ENCODE measurements around the gene B3GALT2. TPM values are rescaled to one million over a fixed set of nuclear protein-coding genes. Genes with fewer than 3 reads are reported as not detected.

B3GALT2 gene
- total RNA-seq, 1 donor from 2014 or later = 64.6 TPM

DNA sequence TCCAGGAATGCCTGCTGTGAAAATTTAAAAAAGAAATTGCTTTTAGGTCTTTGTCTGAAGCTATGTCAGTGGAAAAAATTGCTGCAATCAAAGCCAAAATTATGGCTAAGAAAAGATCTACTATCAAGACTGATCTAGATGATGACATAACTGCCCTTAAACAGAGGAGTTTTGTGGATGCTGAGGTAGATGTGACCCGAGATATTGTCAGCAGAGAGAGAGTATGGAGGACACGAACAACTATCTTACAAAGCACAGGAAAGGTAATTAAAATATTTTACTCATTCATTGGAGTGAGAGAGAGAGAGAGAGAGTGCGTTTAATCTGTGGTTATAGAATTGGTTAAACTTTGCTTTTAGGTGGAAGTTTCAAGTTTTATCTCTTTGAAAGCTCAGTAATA, 44.6 kb downstream of the B3GALT2 start:
- Mint-ChIP-seq H3K4me3 (ENCODE audit: unreplicated experiment) (no peak overlapping the region), H3K36me3 (ENCODE audit: unreplicated experiment) (peaks cover 5% of the 10 kb centered on the region), H3K27me3 (ENCODE audit: unreplicated experiment) (no peaks in the 10 kb centered on the region), H3K4me1 (ENCODE audit: low read depth, unreplicated experiment) (peaks cover 3% of the 10 kb centered on the region), H3K9me3 (ENCODE audit: unreplicated experiment) (no peaks in the 10 kb centered on the region), H3K27ac (ENCODE audit: unreplicated experiment) (peak overlapping the region; percentile 44)
- DNase-seq = no peak
- TF ChIP-seq, protein P1, sequence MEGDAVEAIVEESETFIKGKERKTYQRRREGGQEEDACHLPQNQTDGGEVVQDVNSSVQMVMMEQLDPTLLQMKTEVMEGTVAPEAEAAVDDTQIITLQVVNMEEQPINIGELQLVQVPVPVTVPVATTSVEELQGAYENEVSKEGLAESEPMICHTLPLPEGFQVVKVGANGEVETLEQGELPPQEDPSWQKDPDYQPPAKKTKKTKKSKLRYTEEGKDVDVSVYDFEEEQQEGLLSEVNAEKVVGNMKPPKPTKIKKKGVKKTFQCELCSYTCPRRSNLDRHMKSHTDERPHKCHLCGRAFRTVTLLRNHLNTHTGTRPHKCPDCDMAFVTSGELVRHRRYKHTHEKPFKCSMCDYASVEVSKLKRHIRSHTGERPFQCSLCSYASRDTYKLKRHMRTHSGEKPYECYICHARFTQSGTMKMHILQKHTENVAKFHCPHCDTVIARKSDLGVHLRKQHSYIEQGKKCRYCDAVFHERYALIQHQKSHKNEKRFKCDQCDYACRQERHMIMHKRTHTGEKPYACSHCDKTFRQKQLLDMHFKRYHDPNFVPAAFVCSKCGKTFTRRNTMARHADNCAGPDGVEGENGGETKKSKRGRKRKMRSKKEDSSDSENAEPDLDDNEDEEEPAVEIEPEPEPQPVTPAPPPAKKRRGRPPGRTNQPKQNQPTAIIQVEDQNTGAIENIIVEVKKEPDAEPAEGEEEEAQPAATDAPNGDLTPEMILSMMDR (IDR thresholded peaks at IDR 0.05; ENCODE audit: partially characterized antibody, unreplicated experiment) = no peak

DNA sequence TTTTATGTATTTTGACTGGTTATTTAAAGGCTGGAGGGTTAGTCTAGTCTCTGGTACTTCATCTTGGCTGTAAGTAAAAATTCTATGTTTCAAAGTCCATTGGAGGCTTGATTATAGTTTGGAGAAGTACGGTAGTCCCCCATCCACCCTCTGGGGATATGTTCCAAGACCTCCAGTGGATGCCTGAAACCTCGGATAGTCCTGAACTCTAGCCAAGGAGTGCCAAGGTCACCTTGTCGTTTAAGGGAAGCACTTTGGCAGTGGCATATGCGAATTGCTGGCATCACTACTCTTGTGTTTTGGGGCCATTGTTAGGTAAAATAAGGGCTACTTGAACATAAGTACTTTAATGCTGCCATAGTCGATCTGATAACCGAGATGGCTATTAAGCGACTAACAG, 46.2 kb downstream of the B3GALT2 start:
- DNase-seq = no peak
- Mint-ChIP-seq H3K36me3 (ENCODE audit: unreplicated experiment) (no peaks in the 10 kb centered on the region), H3K4me3 (ENCODE audit: unreplicated experiment) (no peak overlapping the region), H3K27ac (ENCODE audit: unreplicated experiment) (no peak overlapping the region), H3K27me3 (ENCODE audit: unreplicated experiment) (no peaks in the 10 kb centered on the region), H3K9me3 (ENCODE audit: unreplicated experiment) (no peaks in the 10 kb centered on the region), H3K4me1 (ENCODE audit: low read depth, unreplicated experiment) (peaks cover 3% of the 10 kb centered on the region)
- TF ChIP-seq, protein P1 (IDR thresholded peaks at IDR 0.05; ENCODE audit: partially characterized antibody, unreplicated experiment) = no peak

DNA sequence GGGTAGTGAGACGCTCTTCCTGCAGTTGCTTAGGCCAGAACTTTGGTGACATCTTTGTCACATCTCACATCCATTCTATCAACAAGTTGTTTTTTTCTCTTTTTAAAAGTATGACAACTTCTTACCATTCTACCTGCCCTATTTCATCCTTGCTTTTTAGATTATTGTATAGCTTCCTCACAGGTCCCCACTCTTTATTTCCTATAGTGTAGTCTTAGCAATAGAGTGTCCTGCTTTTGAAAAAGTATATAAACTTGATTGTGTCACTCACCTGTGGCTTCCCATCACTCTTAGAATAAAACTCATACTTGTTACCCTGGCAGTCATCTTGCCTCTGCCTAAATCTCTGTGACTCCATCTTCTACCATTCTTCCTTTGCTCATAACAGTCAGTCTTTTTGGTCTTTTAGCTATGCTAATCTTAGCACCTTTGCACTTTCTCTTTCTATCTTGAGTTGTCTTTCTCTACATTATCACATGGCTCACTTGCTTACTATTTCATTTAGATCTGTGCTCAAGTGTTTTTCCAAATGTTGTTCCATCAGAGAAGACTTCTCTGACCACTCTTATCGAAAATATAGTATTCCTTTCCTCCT, 55.0 kb downstream of the B3GALT2 start:
- Mint-ChIP-seq H3K4me3 (ENCODE audit: unreplicated experiment) (no peak overlapping the region), H3K27me3 (ENCODE audit: unreplicated experiment) (no peaks in the 10 kb centered on the region), H3K27ac (ENCODE audit: unreplicated experiment) (no peak overlapping the region), H3K36me3 (ENCODE audit: unreplicated experiment) (no peaks in the 10 kb centered on the region), H3K4me1 (ENCODE audit: low read depth, unreplicated experiment) (no peaks in the 10 kb centered on the region), H3K9me3 (ENCODE audit: unreplicated experiment) (no peaks in the 10 kb centered on the region)
- TF ChIP-seq, protein P1 (IDR thresholded peaks at IDR 0.05; ENCODE audit: partially characterized antibody, unreplicated experiment) = no peak
- no peak for DNase-seq

Small RNAs within 50 kb of the gene (microRNA-seq; reads per million reads assigned to microRNA genes)
- gene MIR1278 (ENCODE audit: unreplicated experiment) = not detected

Other genes starting within 250 kb of the B3GALT2 start
- 25.9 TPM for gene UCHL5, start 127.3 kb downstream of the B3GALT2 start, total RNA-seq (ENCODE audit: unreplicated experiment)
- 117 TPM for gene RO60, start 127.0 kb downstream of the B3GALT2 start, total RNA-seq (ENCODE audit: unreplicated experiment)
- gene GLRX2, start 81.2 kb downstream of the B3GALT2 start, total RNA-seq (ENCODE audit: unreplicated experiment) = 7.2 TPM
- gene CDC73, start 64.6 kb downstream of the B3GALT2 start, total RNA-seq (ENCODE audit: unreplicated experiment) = 40.0 TPM

All from glutamatergic neuron (in vitro differentiated cells).